Common myeloid progenitor, CD34-positive (primary cell): ENCODE data around the gene FGF18.
A peak's percentile ranks its signal among the peaks of the same experiment; 100 is the strongest.

Experiments
- CTCF ChIA-PET: fragments of 350-600 bp; sonication (Branson Sonifier 250); formaldehyde crosslinking; loops from one replicate; lab custom pipeline; 2021; ENCODE audit warnings: antibody characterized with exemption; lab: Charles Lee
- POLR2A ChIA-PET: fragments of 350-600 bp; sonication (Branson Sonifier 250); formaldehyde crosslinking; loops from one replicate; lab custom pipeline; 2021; ENCODE audit warnings: antibody characterized with exemption; lab: Charles Lee
- DNase-seq, 3 donors: peaks; one replicate each; pipeline versions ENCODE4 v3.0.0 to v3.0.0-alpha.2; 2013
- H3K27ac ChIP-seq, 2 experiments: 1 replicate in 1 of 2; 2 replicates in 1 of 2; pipeline ENCODE4 v1.7.0; 2013; ENCODE audit warnings: inconsistent platforms in 2 of 2, low read length in 2 of 2, mild to moderate bottlenecking in 2 of 2, low read depth in 1 of 2, moderate library complexity in 1 of 2; ENCODE audit not compliant: severe bottlenecking in 2 of 2, insufficient read depth in 1 of 2, poor library complexity in 1 of 2
- H3K27me3 ChIP-seq, 5 experiments: replicated peaks in 2 of 5; 1 replicate in 3 of 5; 2 replicates in 2 of 5; pipeline versions ENCODE4 v1.6.1 to v1.7.0; 2013; ENCODE audit warnings: low read length in 4 of 5, mild to moderate bottlenecking in 2 of 5, moderate library complexity in 2 of 5, inconsistent platforms in 1 of 5; ENCODE audit not compliant: insufficient read depth in 5 of 5, control insufficient read depth in 4 of 5
- H3K36me3 ChIP-seq, 4 experiments: 1 replicate in 2 of 4; 2 replicates in 2 of 4; pipeline versions ENCODE4 v1.6.1 to v1.7.0; 2013; ENCODE audit warnings: low read length in 3 of 4, control low read depth in 1 of 4, mild to moderate bottlenecking in 1 of 4; ENCODE audit not compliant: control insufficient read depth in 4 of 4, insufficient read depth in 4 of 4
- H3K4me1 ChIP-seq, 4 experiments: 1 replicate in 3 of 4; 2 replicates in 1 of 4; pipeline versions ENCODE4 v1.6.1 to v1.7.1; 2013; ENCODE audit warnings: low read length in 3 of 4, mild to moderate bottlenecking in 3 of 4, control low read depth in 1 of 4, inconsistent platforms in 1 of 4, moderate library complexity in 1 of 4; ENCODE audit not compliant: control insufficient read depth in 4 of 4, insufficient read depth in 4 of 4; ENCODE audit errors: control extremely low read depth in 1 of 4
- H3K4me3 ChIP-seq, 7 experiments: 1 replicate in 4 of 7; 2 replicates in 3 of 7; pipeline versions ENCODE4 v1.5.1 to v1.7.0; 2013; ENCODE audit warnings: mild to moderate bottlenecking in 7 of 7, low read length in 6 of 7, moderate library complexity in 6 of 7, inconsistent platforms in 2 of 7, low read depth in 2 of 7, control low read depth in 1 of 7; ENCODE audit not compliant: insufficient read depth in 4 of 7, control insufficient read depth in 1 of 7; ENCODE audit errors: extremely low read depth in 1 of 7
- H3K9me3 ChIP-seq, 5 experiments: 1 replicate in 4 of 5; 2 replicates in 1 of 5; pipeline versions ENCODE4 v1.6.1 to v1.7.1; 2013; ENCODE audit warnings: low read length in 4 of 5, mild to moderate bottlenecking in 2 of 5, inconsistent platforms in 1 of 5, low read depth in 1 of 5, moderate library complexity in 1 of 5; ENCODE audit not compliant: control insufficient read depth in 4 of 5, insufficient read depth in 2 of 5; ENCODE audit errors: control extremely low read depth in 1 of 5
- WGBS: methylation state at CpG from one replicate; pipeline ENCODE4 v1.1.5; 2013; ENCODE audit not compliant: insufficient coverage; 5-methylcytosine and 5-hydroxymethylcytosine counted together

Gene FGF18

DNA sequence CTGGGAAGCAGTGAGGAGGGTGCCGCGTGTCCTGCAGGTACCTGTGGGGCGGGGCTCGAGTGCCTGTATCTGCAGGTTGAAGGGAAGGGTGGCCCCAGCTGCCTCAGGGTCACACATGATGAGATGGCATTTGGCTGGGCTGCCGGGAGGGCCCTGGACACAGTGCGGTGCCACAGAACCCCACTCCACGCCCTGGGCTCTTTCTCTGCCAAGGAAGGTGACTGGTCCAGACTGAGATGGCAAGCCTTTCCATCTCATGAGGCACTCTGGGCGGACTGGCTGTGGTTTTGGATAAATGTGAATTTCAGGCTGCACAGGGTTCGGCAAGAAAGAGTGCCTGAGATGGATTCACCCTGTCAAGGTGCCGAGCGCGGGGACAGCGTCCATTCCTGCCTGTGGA lies 69.4 kb downstream of the FGF18 start:
- peaks cover 0 to 6% (median 0%) of the 10 kb centered on the region in 5 experiments for H3K27me3 ChIP-seq
- peaks cover 0 to 2% (median under 1%) of the 10 kb centered on the region in 4 experiments for H3K4me1 ChIP-seq
- no peaks in the 10 kb centered on the region for H3K9me3 ChIP-seq
- POLR2A ChIA-PET, result no interaction called here
- over 99% methylated on average over 9 of the region's 13 CpGs for WGBS
- CTCF ChIA-PET, result no interaction called here
- no peaks in the 10 kb centered on the region for H3K36me3 ChIP-seq
- H3K4me3 ChIP-seq, result no peak overlapping the region
- H3K27ac ChIP-seq, result no peak overlapping the region
- no peak for DNase-seq

DNA sequence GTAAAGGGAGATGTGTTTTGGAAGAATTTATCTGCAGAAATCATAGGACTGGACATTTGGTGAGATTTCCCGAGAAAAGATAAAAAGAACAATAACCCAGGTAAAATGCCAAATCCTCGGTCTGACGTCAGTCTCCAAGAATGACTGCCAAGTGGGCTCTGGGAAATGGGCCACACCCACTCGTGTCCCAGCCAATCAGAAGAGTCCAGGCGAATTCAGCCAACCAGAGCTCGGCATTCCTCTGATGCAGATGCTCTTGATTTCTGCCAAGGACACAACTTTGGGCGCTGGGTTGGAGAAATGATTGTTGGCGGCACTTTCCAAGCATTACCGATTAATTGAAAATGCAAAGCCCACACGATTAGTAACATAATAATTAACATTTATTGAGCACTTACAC lies 73.3 kb downstream of the FGF18 start:
- 95% methylated on average over 8 of the region's 10 CpGs for WGBS
- no peaks in the 10 kb centered on the region for H3K36me3 ChIP-seq

GRCh38 chr5:171493646-171494393 lies 74.4 kb downstream of the FGF18 start:
- ChIA-PET POLR2A (no interaction called here), CTCF (interaction anchor here (0.8 to 4.7 kb wide), 3 partner anchors 9 to 22 kb away, joined by 3 to 38 read pairs (median 3); no protein-coding TSS in a partner anchor)
- no peaks in the 10 kb centered on the region for H3K36me3 ChIP-seq
- 97% methylated on average over 14 of the region's 14 CpGs for WGBS
- no peaks in the 10 kb centered on the region for H3K9me3 ChIP-seq
- DNase-seq, result no peak
- no peak overlapping the region for H3K27ac ChIP-seq
- no peak overlapping the region for H3K4me3 ChIP-seq
- H3K4me1 ChIP-seq, result peaks cover 0 to 17% (median 10%) of the 10 kb centered on the region in 4 experiments
- no peaks in the 10 kb centered on the region for H3K27me3 ChIP-seq

More for the DNA sequence above, 73.3 kb downstream of the FGF18 start:
- Histone ChIP-seq H3K4me1 (peaks cover 0 to 17% (median 10%) of the 10 kb centered on the region in 4 experiments), H3K27me3 (peaks cover 0 to 3% (median 0%) of the 10 kb centered on the region in 5 experiments), H3K4me3 (no peak overlapping the region), H3K9me3 (no peaks in the 10 kb centered on the region), H3K27ac (no peak overlapping the region)
- ChIA-PET POLR2A (no interaction called here), CTCF (interaction anchor here (4.7 kb wide), 1 partner anchor 8 kb away, joined by 38 read pairs; no protein-coding TSS in a partner anchor)
- DNase-seq, result no peak

DNA sequence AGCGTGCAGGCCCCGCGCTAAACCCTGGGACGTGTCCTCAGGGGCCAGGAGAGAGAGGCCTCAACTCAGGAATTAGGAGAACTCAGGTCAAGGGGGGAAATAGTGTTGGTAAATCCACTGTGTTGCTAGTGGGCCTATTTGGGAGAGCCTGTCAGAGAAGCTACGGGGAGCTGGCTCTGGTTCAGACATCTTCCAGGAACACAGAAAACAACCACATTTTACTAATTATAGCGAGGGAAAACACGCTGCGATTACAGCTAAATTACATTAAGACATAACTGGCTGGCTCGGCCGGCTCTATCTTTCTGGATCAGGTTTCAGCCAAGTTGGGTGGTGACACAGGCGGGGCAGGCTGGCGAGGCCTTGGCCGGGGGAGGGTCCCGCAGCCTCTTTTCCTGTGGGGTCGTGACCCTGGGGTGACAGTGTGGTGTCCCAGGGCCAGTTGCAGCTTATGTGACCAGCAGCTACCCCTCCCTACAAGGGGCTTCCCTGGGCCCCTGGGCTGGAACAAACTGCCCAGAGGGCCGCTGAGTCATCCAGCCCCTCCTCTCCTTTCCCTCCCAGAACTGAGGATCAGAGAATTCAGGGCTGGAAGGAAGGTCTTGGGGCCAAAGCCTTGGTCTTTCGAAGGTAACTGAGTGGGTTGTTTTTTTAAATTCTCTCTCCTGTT lies 75.1 kb downstream of the FGF18 start:
- 30% methylated on average over 12 of the region's 17 CpGs for WGBS
- Histone ChIP-seq H3K4me3 (peak overlapping the region in 1 of 7 experiments; percentile 32), H3K4me1 (peaks cover 0 to 17% (median 10%) of the 10 kb centered on the region in 4 experiments), H3K36me3 (no peaks in the 10 kb centered on the region), H3K27me3 (no peaks in the 10 kb centered on the region), H3K9me3 (no peaks in the 10 kb centered on the region), H3K27ac (peak overlapping the region in 1 of 2 experiments; percentile 60)
- POLR2A ChIA-PET, result interaction anchor here (0.6 kb wide), 1 partner anchor 69 kb away, joined by 3 read pairs; no protein-coding TSS in a partner anchor
- peak; percentile 20 to 79 (median 69) for DNase-seq
- CTCF ChIA-PET, result interaction anchor here (0.8 to 4.7 kb wide), 3 partner anchors 10 to 21 kb away, joined by 3 to 38 read pairs (median 3); no protein-coding TSS in a partner anchor

DNA sequence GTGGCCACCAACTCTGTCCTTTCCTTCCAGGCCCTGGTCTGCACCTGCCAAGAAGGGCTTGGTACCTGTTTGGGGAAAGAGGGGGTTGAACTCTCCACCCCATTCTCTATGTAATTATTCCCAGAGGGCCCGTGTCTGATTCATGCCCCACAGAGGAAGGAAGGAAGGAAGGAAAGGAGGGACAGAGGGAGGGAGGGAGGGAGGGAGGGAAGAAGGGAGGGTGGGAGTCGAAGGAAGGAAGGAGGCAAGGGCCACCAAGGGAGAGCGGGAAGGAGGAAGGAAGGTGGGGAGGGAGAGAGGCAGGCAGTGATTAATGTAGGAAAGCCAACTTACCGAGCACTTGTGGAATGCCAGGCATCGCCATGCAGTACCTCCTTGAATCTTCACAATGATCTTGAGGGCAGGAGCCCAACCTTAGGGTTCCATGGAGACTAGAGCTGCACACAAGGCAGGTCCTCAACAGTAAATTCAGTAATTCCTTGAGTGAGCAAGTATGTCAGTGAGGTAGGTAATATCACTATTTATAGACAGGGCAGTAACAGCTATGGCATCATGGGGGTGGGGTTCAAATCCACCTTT lies 75.8 kb downstream of the FGF18 start:
- Histone ChIP-seq H3K36me3 (no peaks in the 10 kb centered on the region), H3K4me1 (peaks cover 0 to 17% (median 10%) of the 10 kb centered on the region in 4 experiments), H3K27me3 (no peaks in the 10 kb centered on the region), H3K27ac (peak overlapping the region in 1 of 2 experiments; percentile 60), H3K4me3 (no peak overlapping the region), H3K9me3 (no peaks in the 10 kb centered on the region)
- ChIA-PET CTCF (interaction anchor here (4.7 kb wide), 1 partner anchor 11 kb away, joined by 38 read pairs; no protein-coding TSS in a partner anchor), POLR2A (interaction anchor here (0.6 kb wide), 1 partner anchor 68 kb away, joined by 3 read pairs; no protein-coding TSS in a partner anchor)
- WGBS, result 42% methylated on average over 4 of the region's 5 CpGs
- DNase-seq, result no peak

- Histone ChIP-seq H3K4me1 (peaks cover 0 to 17% (median 10%) of the 10 kb centered on the region in 4 experiments), H3K36me3 (no peaks in the 10 kb centered on the region), H3K27me3 (no peaks in the 10 kb centered on the region), H3K27ac (no peak overlapping the region), H3K4me3 (no peak overlapping the region), H3K9me3 (no peaks in the 10 kb centered on the region)
- ChIA-PET CTCF (interaction anchor here (0.8 to 4.7 kb wide), 2 partner anchors 12 to 25 kb away, joined by 3 to 38 read pairs; no protein-coding TSS in a partner anchor), POLR2A (no interaction called here)
- WGBS, result 100% methylated on average over 2 of the region's 3 CpGs
- no peak for DNase-seq
Observed at GRCh38 chr5:171496456-171496855, 77.0 kb downstream of the FGF18 start.
